HepG2 (cell line): ENCODE results near the gene PPP1R18. TPM values are rescaled to one million over a fixed set of nuclear protein-coding genes. Genes with fewer than 3 reads are reported as not detected.

ENCODE experiments used
- ATAC-seq: fragments of 200-7000 bp; cut with Tn5 transposase; 3 replicates; pipeline ENCODE4 v1.9.1; 2020; ENCODE audit warnings: mild to moderate bottlenecking, moderate library complexity
- BruUV-seq: library from RNA; stranded (reverse); fragments of 400-500 nt; replicated peaks from 2 replicates; lab custom pipeline; 2021; lab: Mats Ljungman, UMichigan
- CTCF ChIA-PET: fragments of 300-600 bp; formaldehyde crosslinking; extraction: SDS; loops from one replicate; lab custom pipeline; 2021; ENCODE audit warnings: low total read pairs, inconsistent platforms, low intra/inter-chr PET ratio; lab: Yijun Ruan, JAX
- POLR2A ChIA-PET: fragments of 350-600 bp; sonication (Branson Sonifier 250); formaldehyde crosslinking; loops from one replicate; lab custom pipeline; 2020; ENCODE audit warnings: antibody characterized with exemption, inconsistent platforms; lab: Yijun Ruan, JAX
- DNase-seq: peaks from one replicate; pipeline ENCODE4 v3.0.0-alpha.2; 2015; ENCODE audit warnings: low spot score
- FAIRE-seq: peaks from 3 replicates; lab custom pipeline; 2011; peaks lifted over from hg19 to GRCh38; lab: Jason Lieb, UNC
- H2AFZ ChIP-seq: one replicate; pipeline ENCODE4 v1.6.1; 2011; ENCODE audit warnings: low read length, inconsistent platforms
- H3K27ac ChIP-seq: fragments of 300-600 bp; 3 replicates; pipeline ENCODE4 v1.8.0; 2011; ENCODE audit warnings: mixed run types, mild to moderate bottlenecking, mixed read lengths, low read length, inconsistent platforms; ENCODE audit not compliant: insufficient read depth; ENCODE audit errors: extremely low read length
- H3K27me3 ChIP-seq, 2 experiments: fragments of 200-600 bp in 1 of 2; 2 replicates in 1 of 2; 3 replicates in 1 of 2; pipeline versions ENCODE4 v1.6.0 to v1.8.0; 2011; ENCODE audit warnings: low read length in 2 of 2, mild to moderate bottlenecking in 2 of 2, moderate library complexity in 2 of 2, inconsistent platforms in 1 of 2; ENCODE audit not compliant: insufficient read depth in 2 of 2, control insufficient read depth in 1 of 2
- H3K36me3 ChIP-seq, 2 experiments: fragments of 200-600 bp in 1 of 2; replicated peaks in 1 of 2; 2 replicates in 1 of 2; 3 replicates in 1 of 2; pipeline versions ENCODE4 v1.5.1 to v1.8.0; 2011; ENCODE audit warnings: low read length in 2 of 2, inconsistent platforms in 1 of 2; ENCODE audit not compliant: insufficient read depth in 2 of 2, control insufficient read depth in 1 of 2
- H3K4me1 ChIP-seq: 2 replicates; pipeline ENCODE4 v1.5.1; 2012; ENCODE audit warnings: low read length, inconsistent platforms; ENCODE audit not compliant: insufficient read depth
- H3K4me2 ChIP-seq: 2 replicates; pipeline ENCODE4 v1.6.0; 2011; ENCODE audit warnings: low read depth, low read length, inconsistent platforms
- H3K4me3 ChIP-seq, 3 experiments: fragments of 200-600 bp in 1 of 3; sonication (generic), shearing (Covaris generic) in 1 of 3; replicated peaks in 1 of 3; 2 replicates each; pipeline ENCODE4 v1.5.1; 2011 to 2016; ENCODE audit warnings: low read length in 3 of 3, inconsistent platforms in 2 of 3, low read depth in 2 of 3, mild to moderate bottlenecking in 2 of 3, control low read depth in 1 of 3, mixed read lengths in 1 of 3; ENCODE audit not compliant: insufficient read depth in 1 of 3
- H3K79me2 ChIP-seq: one replicate; pipeline ENCODE4 v1.6.1; 2011; ENCODE audit warnings: low read length, inconsistent platforms; ENCODE audit not compliant: insufficient read depth
- H3K9ac ChIP-seq: 2 replicates; pipeline ENCODE4 v1.6.0; 2011; ENCODE audit warnings: mild to moderate bottlenecking, low read depth, low read length, inconsistent platforms; ENCODE audit not compliant: insufficient read depth
- H3K9me3 ChIP-seq: 2 replicates; pipeline ENCODE4 v1.5.1; 2012; ENCODE audit warnings: mild to moderate bottlenecking, low read length
- H4K20me1 ChIP-seq: 2 replicates; pipeline ENCODE4 v1.6.0; 2011; ENCODE audit warnings: inconsistent platforms, mild to moderate bottlenecking, low read length, moderate library complexity; ENCODE audit not compliant: insufficient read depth
- ARNT2 ChIP-seq: sonication (generic); formaldehyde crosslinking; IDR thresholded peaks from 2 replicates; pipeline ENCODE4 v1.8.0; 2022; ENCODE audit warnings: mild to moderate bottlenecking, low read depth, missing genetic modification reagents, moderate library complexity
- BCL6 ChIP-seq: IDR thresholded peaks from 2 replicates; pipeline ENCODE4 v1.6.1; 2016; ENCODE audit warnings: missing genetic modification reagents, missing compliant biosample characterization
- CBX2 ChIP-seq, 2 experiments: fragments of 200-600 bp in 1 of 2; sonication (generic); formaldehyde crosslinking in 1 of 2; IDR thresholded peaks; 2 replicates each; pipeline versions ENCODE4 v1.7.0 to v1.8.1; 2018 to 2022; ENCODE audit warnings: low read depth in 2 of 2, low read length in 1 of 2, mild to moderate bottlenecking in 1 of 2, missing genetic modification reagents in 1 of 2
- ISL2 ChIP-seq: sonication (generic); formaldehyde crosslinking; IDR thresholded peaks from 2 replicates; pipeline ENCODE4 v1.5.0; 2020; ENCODE audit warnings: missing genetic modification reagents
- JDP2 ChIP-seq: sonication (generic); formaldehyde crosslinking; IDR thresholded peaks from 2 replicates; pipeline ENCODE4 v1.8.1; 2022; ENCODE audit warnings: missing genetic modification reagents, borderline replicate concordance
- NKX3-1 ChIP-seq: sonication (generic); formaldehyde crosslinking; IDR thresholded peaks from 2 replicates; pipeline ENCODE4 v1.5.0; 2020; ENCODE audit warnings: missing genetic modification reagents
- RELA ChIP-seq: sonication (generic); formaldehyde crosslinking; IDR thresholded peaks from 2 replicates; pipeline ENCODE4 v1.4.0; 2020; ENCODE audit warnings: missing genetic modification reagents
- SALL2 ChIP-seq: sonication (generic); formaldehyde crosslinking; IDR thresholded peaks from 2 replicates; pipeline ENCODE4 v1.8.1; 2023; ENCODE audit warnings: mild to moderate bottlenecking, missing genetic modification reagents, inconsistent platforms
- ZBTB38 ChIP-seq: sonication (generic); formaldehyde crosslinking; IDR thresholded peaks from 2 replicates; pipeline ENCODE4 v1.5.1; 2020; ENCODE audit warnings: mild to moderate bottlenecking, missing genetic modification reagents
- ZNF674 ChIP-seq: sonication (generic); formaldehyde crosslinking; IDR thresholded peaks from 2 replicates; pipeline ENCODE4 v1.5.0; 2020; ENCODE audit warnings: low read depth, mild to moderate bottlenecking, missing genetic modification reagents
- ZNF709 ChIP-seq: sonication (generic); formaldehyde crosslinking; IDR thresholded peaks from 2 replicates; pipeline ENCODE4 v1.5.0; 2020; ENCODE audit warnings: mild to moderate bottlenecking, missing genetic modification reagents
- ZNF747 ChIP-seq: sonication (generic); formaldehyde crosslinking; IDR thresholded peaks from 2 replicates; pipeline ENCODE4 v1.8.1; 2023; ENCODE audit warnings: missing genetic modification reagents, mild to moderate bottlenecking, borderline replicate concordance
- WGBS: methylation state at CpG from one replicate; pipeline ENCODE4 v1.1.6; 2017; ENCODE audit warnings: low lambda C conversion rate; 5-methylcytosine and 5-hydroxymethylcytosine counted together
- in situ Hi-C: cut with HindIII; loops from 2 replicates; pipeline ENCODE4 v1.10.0; 2017; ENCODE audit warnings: low pct_unique_long_range_greater_than_20kb; ENCODE audit not compliant: extremely low pct_ligation_motif_present
- intact Hi-C: fragments of 100-400 bp; cut with micrococcal nuclease; formaldehyde crosslinking; loops from one replicate; pipeline ENCODE4 v1.10.0; 2022; ENCODE audit not compliant: unreplicated experiment
- polyA plus RNA-seq, 8 experiments: library from polyadenylated mRNA; depleted of rRNA in 3 of 8; stranded (reverse) in 7 of 8; unstranded in 1 of 8; fragments of >200 nt; fragmentation: Illumina TruSeq in 4 of 8; extraction: Trizol in 4 of 8; gene quantifications; 2 replicates each; pipeline versions ENCODE4 v1.2.1 to v1.2.3, GENCODE V29; 2011 to 2016; ENCODE audit warnings: low read depth in 4 of 8, missing spikeins in 1 of 8, mixed read lengths in 1 of 8; ENCODE audit not compliant: insufficient read depth in 1 of 8
- total RNA-seq, 5 experiments: library from RNA; depleted of rRNA; stranded (reverse); fragments of >200 nt; fragmentation: Illumina TruSeq; extraction: Trizol; gene quantifications; 2 replicates each; pipeline ENCODE4 v1.2.3, GENCODE V29; 2016; ENCODE audit warnings: low read depth in 1 of 5
- TF ChIP-seq, protein P1 (sequence below): sonication (generic); formaldehyde crosslinking; IDR thresholded peaks from 2 replicates; pipeline ENCODE4 v1.4.0; 2020; ENCODE audit warnings: missing genetic modification reagents
- TF ChIP-seq, protein P2 (sequence below): sonication (generic); formaldehyde crosslinking; IDR thresholded peaks from 2 replicates; pipeline ENCODE4 v1.5.1; 2020; ENCODE audit warnings: mild to moderate bottlenecking, missing genetic modification reagents, moderate library complexity
- TF ChIP-seq, protein P3 (sequence below): sonication (generic); formaldehyde crosslinking; IDR thresholded peaks from 2 replicates; pipeline ENCODE4 v1.4.0; 2020; ENCODE audit warnings: missing genetic modification reagents, low read depth, mild to moderate bottlenecking, borderline replicate concordance

The PPP1R18 gene
- total and polyA plus RNA-seq, 2 of the 13 experiments (the other 11 are each of a cell fraction or from before 2014, with no cell fraction given) = 4.9 to 9.2 TPM

GRCh38 chr6:30656513-30656912 lies 29.9 kb downstream of the PPP1R18 start (continued):
- TF ChIP-seq JDP2 (CRISPR knock-in tag) = no peak
- TF ChIP-seq, protein P1, sequence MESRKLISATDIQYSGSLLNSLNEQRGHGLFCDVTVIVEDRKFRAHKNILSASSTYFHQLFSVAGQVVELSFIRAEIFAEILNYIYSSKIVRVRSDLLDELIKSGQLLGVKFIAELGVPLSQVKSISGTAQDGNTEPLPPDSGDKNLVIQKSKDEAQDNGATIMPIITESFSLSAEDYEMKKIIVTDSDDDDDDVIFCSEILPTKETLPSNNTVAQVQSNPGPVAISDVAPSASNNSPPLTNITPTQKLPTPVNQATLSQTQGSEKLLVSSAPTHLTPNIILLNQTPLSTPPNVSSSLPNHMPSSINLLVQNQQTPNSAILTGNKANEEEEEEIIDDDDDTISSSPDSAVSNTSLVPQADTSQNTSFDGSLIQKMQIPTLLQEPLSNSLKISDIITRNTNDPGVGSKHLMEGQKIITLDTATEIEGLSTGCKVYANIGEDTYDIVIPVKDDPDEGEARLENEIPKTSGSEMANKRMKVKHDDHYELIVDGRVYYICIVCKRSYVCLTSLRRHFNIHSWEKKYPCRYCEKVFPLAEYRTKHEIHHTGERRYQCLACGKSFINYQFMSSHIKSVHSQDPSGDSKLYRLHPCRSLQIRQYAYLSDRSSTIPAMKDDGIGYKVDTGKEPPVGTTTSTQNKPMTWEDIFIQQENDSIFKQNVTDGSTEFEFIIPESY (CRISPR knock-in tag) = peak; percentile 56; the same call in 1 of the 2 replicates
- TF ChIP-seq, protein P2, sequence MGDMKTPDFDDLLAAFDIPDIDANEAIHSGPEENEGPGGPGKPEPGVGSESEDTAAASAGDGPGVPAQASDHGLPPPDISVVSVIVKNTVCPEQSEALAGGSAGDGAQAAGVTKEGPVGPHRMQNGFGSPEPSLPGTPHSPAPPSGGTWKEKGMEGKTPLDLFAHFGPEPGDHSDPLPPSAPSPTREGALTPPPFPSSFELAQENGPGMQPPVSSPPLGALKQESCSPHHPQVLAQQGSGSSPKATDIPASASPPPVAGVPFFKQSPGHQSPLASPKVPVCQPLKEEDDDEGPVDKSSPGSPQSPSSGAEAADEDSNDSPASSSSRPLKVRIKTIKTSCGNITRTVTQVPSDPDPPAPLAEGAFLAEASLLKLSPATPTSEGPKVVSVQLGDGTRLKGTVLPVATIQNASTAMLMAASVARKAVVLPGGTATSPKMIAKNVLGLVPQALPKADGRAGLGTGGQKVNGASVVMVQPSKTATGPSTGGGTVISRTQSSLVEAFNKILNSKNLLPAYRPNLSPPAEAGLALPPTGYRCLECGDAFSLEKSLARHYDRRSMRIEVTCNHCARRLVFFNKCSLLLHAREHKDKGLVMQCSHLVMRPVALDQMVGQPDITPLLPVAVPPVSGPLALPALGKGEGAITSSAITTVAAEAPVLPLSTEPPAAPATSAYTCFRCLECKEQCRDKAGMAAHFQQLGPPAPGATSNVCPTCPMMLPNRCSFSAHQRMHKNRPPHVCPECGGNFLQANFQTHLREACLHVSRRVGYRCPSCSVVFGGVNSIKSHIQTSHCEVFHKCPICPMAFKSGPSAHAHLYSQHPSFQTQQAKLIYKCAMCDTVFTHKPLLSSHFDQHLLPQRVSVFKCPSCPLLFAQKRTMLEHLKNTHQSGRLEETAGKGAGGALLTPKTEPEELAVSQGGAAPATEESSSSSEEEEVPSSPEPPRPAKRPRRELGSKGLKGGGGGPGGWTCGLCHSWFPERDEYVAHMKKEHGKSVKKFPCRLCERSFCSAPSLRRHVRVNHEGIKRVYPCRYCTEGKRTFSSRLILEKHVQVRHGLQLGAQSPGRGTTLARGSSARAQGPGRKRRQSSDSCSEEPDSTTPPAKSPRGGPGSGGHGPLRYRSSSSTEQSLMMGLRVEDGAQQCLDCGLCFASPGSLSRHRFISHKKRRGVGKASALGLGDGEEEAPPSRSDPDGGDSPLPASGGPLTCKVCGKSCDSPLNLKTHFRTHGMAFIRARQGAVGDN (CRISPR knock-in tag) = peak; percentile 50
- TF ChIP-seq BCL6 (CRISPR knock-in tag) = peak; percentile 79
- TF ChIP-seq ZBTB38 = peak; percentile 33; the same call in 1 of the 2 replicates
- TF ChIP-seq, all 625 proteins: peak for 12

GRCh38 chr6:30655743-30656094 lies 30.7 kb downstream of the PPP1R18 start:
- H2AFZ ChIP-seq = no peak overlapping the region
- intact Hi-C loops = loop anchor here (2.0 to 5.0 kb wide), 2 partner anchors 17 to 38 kb away; partner anchors contain the start of genes DHX16, MRPS18B and PPP1R10
- ATAC-seq (no peak), FAIRE-seq (no peak), DNase-seq (no peak)
- ChIA-PET CTCF (no interaction called here), POLR2A (interaction anchor here (0.8 to 4.8 kb wide), 11 partner anchors 8 to 42 kb away, joined by 3 to 36 read pairs (median 5); partner anchors contain the start of genes ATAT1, C6orf136, DHX16 and MRPS18B)
- peak overlapping the region; percentile 61 for H3K4me2 ChIP-seq
- peaks cover 53% of the 10 kb centered on the region for H3K4me1 ChIP-seq
- in situ Hi-C loops = no loop called here
- no peaks in the 10 kb centered on the region for H3K9me3 ChIP-seq
- no peaks in the 10 kb centered on the region for H4K20me1 ChIP-seq
- WGBS = 93% methylated on average over 3 of the region's 3 CpGs
- H3K27ac ChIP-seq = peak overlapping the region; percentile 80
- H3K36me3 ChIP-seq = peaks cover 32 to 76% of the 10 kb centered on the region in 2 experiments
- H3K27me3 ChIP-seq = no peaks in the 10 kb centered on the region
- H3K79me2 ChIP-seq = no peaks in the 10 kb centered on the region
- no TSS peak for BruUV-seq
- no peak overlapping the region for H3K9ac ChIP-seq
- H3K4me3 ChIP-seq = no peak overlapping the region
- no peak for TF ChIP-seq ZNF674 (CRISPR knock-in tag)
- no peak for TF ChIP-seq RELA
- 0 out of 2 replicates have a peak, but pooled peaks have one; percentile 21 for TF ChIP-seq ZNF709 (CRISPR knock-in tag)
- TF ChIP-seq, protein P3, sequence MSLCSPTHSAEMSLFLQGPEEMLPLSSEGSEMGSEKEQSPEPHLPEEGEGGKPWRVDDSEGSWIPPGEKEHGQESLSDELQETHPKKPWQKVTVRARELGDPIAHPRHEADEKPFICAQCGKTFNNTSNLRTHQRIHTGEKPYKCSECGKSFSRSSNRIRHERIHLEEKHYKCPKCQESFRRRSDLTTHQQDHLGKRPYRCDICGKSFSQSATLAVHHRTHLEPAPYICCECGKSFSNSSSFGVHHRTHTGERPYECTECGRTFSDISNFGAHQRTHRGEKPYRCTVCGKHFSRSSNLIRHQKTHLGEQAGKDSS (CRISPR knock-in tag) = 0 out of 2 replicates have a peak, but pooled peaks have one; percentile 12
- no peak for TF ChIP-seq ISL2 (CRISPR knock-in tag)
- TF ChIP-seq ARNT2 (CRISPR knock-in tag) = no peak
- TF ChIP-seq ZNF747 (CRISPR knock-in tag) = no peak
- no peak for TF ChIP-seq SALL2 (CRISPR knock-in tag)
- TF ChIP-seq NKX3-1 (CRISPR knock-in tag) = no peak
- no peak for TF ChIP-seq CBX2 (IDR thresholded peaks at IDR 0.05; ENCODE audit: low read depth, low read length)
- no peak for TF ChIP-seq CBX2 (CRISPR knock-in tag; IDR thresholded peaks at IDR 0.05; ENCODE audit: low read depth)
